HG03280 (cell line): Measurements from ENCODE around the gene ASGR1.

Experiments
- ATAC-seq: cut with Tn5 transposase; IDR thresholded peaks from one replicate; pipeline ENCODE4 v1.9.1; 2021; ENCODE audit warnings: mild to moderate bottlenecking, moderate library complexity; ENCODE audit not compliant: unreplicated experiment

Gene ASGR1

DNA sequence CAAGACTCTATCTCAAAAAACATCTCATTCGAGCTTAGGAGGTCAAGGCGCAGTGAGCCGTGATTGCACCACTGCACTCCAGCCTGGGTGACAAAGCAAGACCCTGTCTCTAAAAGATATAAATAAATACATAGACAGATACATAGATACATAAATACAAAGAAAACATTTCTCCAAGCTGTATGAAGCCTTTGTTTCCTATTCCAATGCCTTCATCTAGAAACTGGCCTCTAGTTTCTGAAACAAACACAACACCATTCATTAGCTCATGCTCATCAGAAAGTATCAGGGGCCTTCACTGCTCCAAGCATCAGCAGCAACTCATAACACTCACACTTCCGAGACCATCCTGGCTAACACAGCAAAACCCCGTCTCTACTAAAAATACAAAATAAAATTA, 54.2 kb downstream of the ASGR1 start:
- ATAC-seq, result no peak

DNA sequence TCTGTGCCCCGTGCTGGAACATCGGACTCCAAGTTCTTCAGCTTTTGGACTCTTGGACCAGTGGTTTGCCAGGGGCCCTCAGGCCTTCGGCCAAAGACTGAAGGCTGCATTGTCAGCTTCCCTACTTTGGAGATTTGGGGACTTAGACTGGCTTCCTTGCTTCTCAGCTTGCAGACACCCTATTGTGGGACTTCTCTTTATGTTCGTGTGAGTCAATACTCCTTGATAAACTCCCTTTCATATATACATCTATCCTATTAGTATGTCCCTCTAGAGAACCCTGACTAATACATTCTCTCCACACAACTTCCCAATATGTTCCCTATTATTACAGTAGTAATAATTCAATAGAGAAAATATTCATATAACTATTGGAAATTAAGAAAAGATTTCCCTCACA, 55.3 kb downstream of the ASGR1 start:
- no peak for ATAC-seq
